Left lobe of liver (tissue), 2 donors: ENCODE measurements around the gene TAP2. TPM values are rescaled to one million over a fixed set of nuclear protein-coding genes. Genes with fewer than 3 reads are reported as not detected.
A peak's percentile ranks its signal among the peaks of the same experiment; 100 is the strongest.

Experiments
- ATAC-seq: fragments of 200-7000 bp; cut with Tn5 transposase; one replicate; pipeline ENCODE4 v1.9.1; 2020; ENCODE audit warnings: mild to moderate bottlenecking, moderate library complexity
- DNase-seq: peaks from one replicate; pipeline ENCODE4 v3.0.0-alpha.2; 2020; ENCODE audit warnings: low spot score
- total RNA-seq: library from RNA; stranded (reverse); gene quantifications from one replicate; pipeline ENCODE4 v1.2.1, GENCODE V29; 2021
- donor health status: DM: no; HTN: no; CAD: no; lungs with moderate emphysema.
- donor health status: DM: no; HTN: yes; CAD: no.

TAP2 gene
- total RNA-seq, 1 donor from 2014 or later, result 11.8 TPM

GRCh38 chr6:32794510-32794909 lies 44.0 kb downstream of the TAP2 start:
- no peak for DNase-seq
- peak; percentile 10 for ATAC-seq

- DNase-seq, result no peak
Observed at GRCh38 chr6:32792901-32793435, 45.6 kb downstream of the TAP2 start.

GRCh38 chr6:32790306-32790705 lies 48.2 kb downstream of the TAP2 start:
- DNase-seq (no peak), ATAC-seq (no peak)

More at GRCh38 chr6:32792901-32793435, 45.6 kb downstream of the TAP2 start:
- ATAC-seq, result no peak

Other genes starting within 250 kb of the TAP2 start
- gene HLA-DRB1, start 248.9 kb downstream of the TAP2 start, total RNA-seq, result 15.3 TPM
- gene HLA-DQA1, start 201.3 kb downstream of the TAP2 start, total RNA-seq, result 1.2 TPM
- 0.68 TPM for gene HLA-DQB1, start 172.1 kb downstream of the TAP2 start, total RNA-seq
- gene HLA-DQA2, start 97.3 kb downstream of the TAP2 start, total RNA-seq, result not detected
- gene HLA-DQB2, start 75.2 kb downstream of the TAP2 start, total RNA-seq, result 0.28 TPM
- gene HLA-DOB, start 21.7 kb downstream of the TAP2 start, total RNA-seq, result not detected
- gene PSMB8, start 5.3 kb upstream of the TAP2 start, total RNA-seq, result 41.1 TPM
- 10.6 TPM for gene TAP1, start 15.0 kb upstream of the TAP2 start, total RNA-seq
- 13.9 TPM for gene PSMB9, start 15.5 kb upstream of the TAP2 start, total RNA-seq
- gene HLA-DMB, start 102.3 kb upstream of the TAP2 start, total RNA-seq, result 2.6 TPM
- gene HLA-DMA, start 114.4 kb upstream of the TAP2 start, total RNA-seq, result 6.6 TPM
- gene BRD2, start 129.9 kb upstream of the TAP2 start, total RNA-seq, result 76.2 TPM
- gene HLA-DOA, start 170.9 kb upstream of the TAP2 start, total RNA-seq, result 0.70 TPM
- 10.8 TPM for gene HLA-DPA1, start 234.9 kb upstream of the TAP2 start, total RNA-seq
- 11.3 TPM for gene HLA-DPB1, start 237.3 kb upstream of the TAP2 start, total RNA-seq